ENCODE data around the gene HOXC12.

HOXC12 gene

DNA sequence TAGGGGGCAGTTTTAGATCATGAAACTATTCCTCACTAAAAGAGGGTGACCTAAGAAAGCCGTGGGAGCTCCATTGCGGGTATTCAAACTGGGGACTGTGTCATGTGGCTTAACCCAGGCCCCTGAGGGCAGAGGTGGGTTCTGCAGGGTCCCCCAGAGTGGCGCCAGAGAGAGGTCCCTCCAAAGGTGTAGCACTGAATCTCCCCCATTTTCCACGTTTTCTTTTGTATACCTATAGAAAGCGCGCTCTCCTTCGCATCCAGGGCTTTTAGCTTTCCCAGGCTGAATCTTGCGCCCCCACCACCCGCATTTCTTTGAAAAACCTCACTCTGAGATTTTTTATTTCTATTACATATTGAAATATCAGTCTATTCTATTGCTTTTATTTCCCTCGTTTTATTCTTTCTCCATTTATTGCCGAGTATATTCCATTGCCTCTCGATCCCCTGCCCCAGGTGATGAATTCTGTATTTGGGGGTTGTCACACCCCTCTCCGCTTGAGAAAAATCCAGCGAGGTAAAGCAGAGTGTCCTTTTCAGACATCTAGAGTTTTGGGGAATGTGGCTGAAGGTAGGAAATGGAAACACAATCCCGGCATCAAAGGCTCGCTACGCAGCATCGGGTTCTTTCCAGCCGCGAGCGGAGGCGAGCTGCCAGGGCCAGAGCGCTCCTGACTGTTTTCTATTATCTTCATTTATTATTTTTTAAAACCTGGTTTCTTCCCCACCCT, 16.9 kb upstream of the HOXC12 start:
- TF ChIP-seq, protein P1, sequence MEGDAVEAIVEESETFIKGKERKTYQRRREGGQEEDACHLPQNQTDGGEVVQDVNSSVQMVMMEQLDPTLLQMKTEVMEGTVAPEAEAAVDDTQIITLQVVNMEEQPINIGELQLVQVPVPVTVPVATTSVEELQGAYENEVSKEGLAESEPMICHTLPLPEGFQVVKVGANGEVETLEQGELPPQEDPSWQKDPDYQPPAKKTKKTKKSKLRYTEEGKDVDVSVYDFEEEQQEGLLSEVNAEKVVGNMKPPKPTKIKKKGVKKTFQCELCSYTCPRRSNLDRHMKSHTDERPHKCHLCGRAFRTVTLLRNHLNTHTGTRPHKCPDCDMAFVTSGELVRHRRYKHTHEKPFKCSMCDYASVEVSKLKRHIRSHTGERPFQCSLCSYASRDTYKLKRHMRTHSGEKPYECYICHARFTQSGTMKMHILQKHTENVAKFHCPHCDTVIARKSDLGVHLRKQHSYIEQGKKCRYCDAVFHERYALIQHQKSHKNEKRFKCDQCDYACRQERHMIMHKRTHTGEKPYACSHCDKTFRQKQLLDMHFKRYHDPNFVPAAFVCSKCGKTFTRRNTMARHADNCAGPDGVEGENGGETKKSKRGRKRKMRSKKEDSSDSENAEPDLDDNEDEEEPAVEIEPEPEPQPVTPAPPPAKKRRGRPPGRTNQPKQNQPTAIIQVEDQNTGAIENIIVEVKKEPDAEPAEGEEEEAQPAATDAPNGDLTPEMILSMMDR (IDR thresholded peaks at IDR 0.05; ENCODE audit: insufficient read depth, missing control alignments) = no peak

DNA sequence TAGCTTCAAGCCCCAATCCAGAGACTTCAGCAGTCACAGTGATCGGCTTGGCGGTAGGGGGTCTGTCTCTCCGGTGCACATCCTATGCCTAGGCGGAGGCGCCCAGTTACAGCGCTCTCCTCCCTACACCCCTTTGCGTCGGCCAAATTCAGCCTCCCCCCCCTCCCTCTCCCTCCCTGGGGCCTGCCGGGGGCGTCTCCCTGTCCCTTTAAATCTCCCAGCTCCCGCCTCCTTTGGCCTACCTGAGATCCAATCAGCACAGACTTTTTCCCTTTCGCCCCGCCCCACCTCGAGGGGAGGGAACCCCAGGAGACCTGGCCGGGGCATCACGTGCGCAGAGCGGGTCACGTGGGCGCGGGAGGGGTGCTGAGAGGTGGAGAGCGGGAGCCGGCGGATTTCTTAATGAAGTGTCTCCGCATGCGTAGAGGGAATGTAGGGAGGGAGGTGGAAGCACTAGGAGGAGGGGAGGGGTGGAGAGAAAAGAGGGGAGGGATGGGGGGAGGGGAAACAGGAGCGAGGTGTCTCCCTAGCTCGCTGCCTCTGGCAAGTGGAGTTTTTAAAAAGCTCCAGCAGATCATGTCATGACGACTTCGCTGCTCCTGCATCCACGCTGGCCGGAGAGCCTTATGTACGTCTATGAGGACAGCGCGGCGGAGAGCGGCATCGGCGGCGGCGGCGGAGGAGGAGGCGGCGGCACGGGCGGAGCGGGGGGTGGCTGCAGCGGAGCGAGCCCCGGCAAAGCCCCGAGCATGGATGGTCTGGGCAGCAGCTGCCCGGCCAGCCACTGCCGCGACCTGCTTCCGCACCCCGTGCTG, 16.2 kb upstream of the HOXC12 start, which contains the start of gene HOXC13:
TSS of gene HOXC13 (plus strand) at position 506 of the 815 bp plus-strand sequence. CDS start at position 582, 76 bp downstream.
- no peak for FAIRE-seq
- DNase-seq (ENCODE audit: insufficient read length, low spot score) = peak; percentile 79

More for the DNA sequence above, 16.9 kb upstream of the HOXC12 start:
- no peak for FAIRE-seq
- no peak for DNase-seq (ENCODE audit: insufficient read length, low spot score)

DNA sequence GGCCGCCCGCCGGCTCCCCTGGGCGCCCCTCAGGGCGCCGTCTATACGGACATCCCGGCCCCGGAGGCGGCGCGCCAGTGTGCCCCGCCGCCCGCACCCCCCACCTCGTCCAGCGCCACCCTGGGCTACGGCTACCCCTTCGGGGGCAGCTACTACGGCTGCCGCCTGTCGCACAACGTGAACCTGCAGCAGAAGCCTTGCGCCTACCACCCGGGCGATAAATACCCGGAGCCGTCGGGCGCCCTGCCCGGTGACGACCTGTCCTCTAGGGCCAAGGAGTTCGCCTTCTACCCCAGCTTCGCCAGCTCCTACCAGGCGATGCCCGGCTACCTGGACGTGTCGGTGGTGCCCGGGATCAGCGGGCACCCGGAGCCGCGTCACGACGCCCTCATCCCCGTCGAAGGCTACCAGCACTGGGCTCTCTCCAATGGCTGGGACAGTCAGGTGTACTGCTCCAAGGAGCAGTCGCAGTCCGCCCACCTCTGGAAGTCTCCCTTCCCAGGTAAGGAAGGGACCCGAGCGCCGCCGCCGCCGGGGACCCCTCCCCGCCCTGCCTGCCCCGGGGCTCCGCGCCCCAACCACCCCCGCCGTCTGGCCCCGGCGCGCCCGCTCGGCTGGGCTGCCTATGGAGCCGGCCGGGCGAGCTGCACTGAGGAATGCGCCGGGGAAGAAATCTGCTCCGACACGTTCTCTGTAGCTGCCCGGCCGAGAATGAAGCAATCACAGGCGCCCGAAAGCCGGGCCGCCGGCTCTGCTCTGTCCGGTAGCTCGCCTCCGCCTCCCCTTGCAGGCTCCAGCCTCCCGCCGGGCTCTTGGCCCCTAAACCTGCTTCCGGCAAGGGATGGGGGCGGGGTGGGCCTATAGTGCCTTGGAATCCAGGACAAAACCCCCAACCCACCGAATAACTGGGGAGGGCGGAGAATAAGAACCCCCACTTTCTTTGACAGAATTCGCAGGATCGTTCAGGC, 15.3 kb upstream of the HOXC12 start:
- FAIRE-seq (no peak), DNase-seq (ENCODE audit: insufficient read length, low spot score) (no peak)
- TF ChIP-seq, protein P1 (IDR thresholded peaks at IDR 0.05; ENCODE audit: insufficient read depth, missing control alignments) = no peak

More for the DNA sequence above, 16.2 kb upstream of the HOXC12 start, which contains the start of gene HOXC13:
- TF ChIP-seq, protein P1 (IDR thresholded peaks at IDR 0.05; ENCODE audit: insufficient read depth, missing control alignments) = no peak

DNA sequence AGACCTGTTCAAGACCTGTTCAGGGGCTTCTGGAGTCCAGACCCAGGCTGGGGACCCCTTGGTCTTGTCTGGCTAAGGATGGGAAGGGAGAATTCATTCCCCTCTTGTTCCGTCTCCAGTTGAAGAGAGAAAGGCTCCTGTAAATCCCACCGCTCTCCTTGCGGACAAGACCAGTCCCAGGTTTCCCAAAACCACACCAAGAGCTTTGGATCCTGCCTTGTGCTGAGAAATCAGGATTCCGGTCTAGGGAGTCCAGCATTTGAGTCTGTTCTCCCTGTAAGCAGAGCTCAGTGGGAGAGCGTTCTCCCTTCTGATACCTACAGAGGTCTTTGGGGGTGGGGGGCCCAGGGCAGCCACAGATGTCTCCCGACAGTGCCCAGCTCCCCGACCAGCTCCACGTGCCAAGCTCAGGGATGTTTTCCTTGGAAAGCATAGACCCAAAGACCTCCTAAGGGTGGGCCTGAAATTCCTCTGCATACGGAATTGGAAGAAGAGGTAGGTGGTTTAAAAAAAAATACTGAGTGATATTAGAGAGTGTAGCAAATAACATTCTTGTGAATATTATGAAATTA, 14.2 kb upstream of the HOXC12 start:
- TF ChIP-seq, protein P1 (IDR thresholded peaks at IDR 0.05; ENCODE audit: insufficient read depth, missing control alignments) = no peak
- DNase-seq (ENCODE audit: insufficient read length, low spot score) = no peak
- FAIRE-seq = no peak

DNA sequence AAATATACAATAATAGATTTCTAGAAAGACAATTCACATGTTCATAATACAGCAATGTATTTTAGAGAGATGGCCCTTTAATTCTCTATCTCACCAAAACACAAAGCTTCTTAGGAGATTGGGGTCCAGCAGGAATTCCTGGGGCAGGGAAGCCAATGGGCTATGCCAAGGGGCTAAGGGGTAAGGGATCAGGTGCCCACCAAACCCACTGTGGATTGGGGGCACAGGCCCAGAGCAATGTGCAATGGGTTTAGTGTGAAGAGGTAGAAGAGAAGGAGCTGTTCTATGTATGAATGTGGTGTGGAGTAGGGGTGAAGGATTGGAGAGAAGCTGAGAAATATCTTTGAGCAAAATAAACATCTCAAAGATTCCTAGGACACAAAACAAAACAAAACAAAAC, 13.5 kb upstream of the HOXC12 start:
- DNase-seq (ENCODE audit: insufficient read length, low spot score) (no peak), FAIRE-seq (no peak)
- TF ChIP-seq, protein P1 (IDR thresholded peaks at IDR 0.05; ENCODE audit: insufficient read depth, missing control alignments) = no peak

DNA sequence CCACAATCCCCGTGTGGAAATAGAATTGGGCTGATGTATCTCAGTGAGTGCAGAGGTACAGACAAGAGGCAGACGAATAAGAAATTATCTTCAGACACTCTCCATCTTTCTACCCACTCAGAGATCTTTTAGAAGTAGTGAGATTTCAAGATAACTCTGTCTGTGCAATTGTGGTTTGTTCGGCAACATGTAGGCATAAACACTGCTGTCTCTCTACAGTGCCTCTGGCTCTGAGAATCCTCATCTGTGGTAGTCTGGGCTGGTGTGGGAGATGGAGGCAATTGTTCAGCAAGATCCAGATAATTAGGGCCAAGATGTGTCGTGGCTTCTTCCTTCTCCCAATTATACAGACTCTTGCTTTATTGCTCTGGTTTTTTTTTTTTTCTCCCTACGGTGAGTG, 13.0 kb upstream of the HOXC12 start:
- TF ChIP-seq, protein P1 (IDR thresholded peaks at IDR 0.05; ENCODE audit: insufficient read depth, missing control alignments) = no peak
- DNase-seq (ENCODE audit: insufficient read length, low spot score) (no peak), FAIRE-seq (no peak)

Data from D721Med (cell line).